GM23338 (cell line): ENCODE measurements around the gene SSTR5.

Source experiments
- EZH2 ChIP-seq: fragments of 200-600 bp; sonication (generic); IDR thresholded peaks from one replicate; pipeline ENCODE4 v1.8.0; 2017; ENCODE audit warnings: antibody characterized with exemption, mild to moderate bottlenecking, low read depth; ENCODE audit not compliant: unreplicated experiment
- EZH2phosphoT487 ChIP-seq: fragments of 200-600 bp; sonication (generic); IDR thresholded peaks from one replicate; pipeline ENCODE4 v1.8.1; 2018; ENCODE audit warnings: antibody characterized with exemption; ENCODE audit not compliant: unreplicated experiment
- POLR2AphosphoS5 ChIP-seq: IDR thresholded peaks from 2 replicates; pipeline ENCODE4 v1.6.1; 2016; ENCODE audit warnings: antibody characterized with exemption, low read depth
- TF ChIP-seq, protein P1 (sequence below), 2 experiments: fragments of 200-600 bp in 1 of 2; sonication (generic) in 1 of 2; conservative IDR thresholded peaks; 2 replicates each; pipeline versions ENCODE4 v1.5.1 to v1.6.1; 2016 to 2017; ENCODE audit warnings: antibody characterized with exemption in 2 of 2, low read depth in 2 of 2, mild to moderate bottlenecking in 2 of 2, moderate library complexity in 1 of 2
- TF ChIP-seq, protein P2 (sequence below): IDR thresholded peaks from one replicate; pipeline ENCODE4 v1.6.1; 2018; ENCODE audit warnings: antibody characterized with exemption; ENCODE audit not compliant: unreplicated experiment
- TF ChIP-seq, protein P3 (sequence below): IDR thresholded peaks from 2 replicates; pipeline ENCODE4 v1.6.1; 2016; ENCODE audit warnings: antibody characterized with exemption

DNA sequence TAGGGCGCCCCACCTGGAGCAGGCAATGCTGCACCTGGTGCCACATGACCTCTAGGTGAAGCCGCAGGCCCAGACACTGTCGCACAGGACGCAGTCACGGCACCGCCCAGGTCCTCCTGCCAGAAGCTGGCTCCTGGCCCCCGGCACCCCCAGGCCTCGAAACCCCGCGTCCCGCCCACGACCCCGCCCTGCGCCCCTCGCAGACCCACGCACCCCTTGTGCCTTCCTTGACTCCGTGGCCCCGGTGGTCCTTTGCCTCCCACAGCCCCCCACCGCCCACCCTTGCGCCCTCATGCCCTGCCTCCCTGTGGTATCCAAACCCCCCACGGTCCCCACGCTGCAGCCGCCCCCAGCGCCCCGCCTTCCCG, 29.8 kb downstream of the SSTR5 start:
- TF ChIP-seq, protein P1, sequence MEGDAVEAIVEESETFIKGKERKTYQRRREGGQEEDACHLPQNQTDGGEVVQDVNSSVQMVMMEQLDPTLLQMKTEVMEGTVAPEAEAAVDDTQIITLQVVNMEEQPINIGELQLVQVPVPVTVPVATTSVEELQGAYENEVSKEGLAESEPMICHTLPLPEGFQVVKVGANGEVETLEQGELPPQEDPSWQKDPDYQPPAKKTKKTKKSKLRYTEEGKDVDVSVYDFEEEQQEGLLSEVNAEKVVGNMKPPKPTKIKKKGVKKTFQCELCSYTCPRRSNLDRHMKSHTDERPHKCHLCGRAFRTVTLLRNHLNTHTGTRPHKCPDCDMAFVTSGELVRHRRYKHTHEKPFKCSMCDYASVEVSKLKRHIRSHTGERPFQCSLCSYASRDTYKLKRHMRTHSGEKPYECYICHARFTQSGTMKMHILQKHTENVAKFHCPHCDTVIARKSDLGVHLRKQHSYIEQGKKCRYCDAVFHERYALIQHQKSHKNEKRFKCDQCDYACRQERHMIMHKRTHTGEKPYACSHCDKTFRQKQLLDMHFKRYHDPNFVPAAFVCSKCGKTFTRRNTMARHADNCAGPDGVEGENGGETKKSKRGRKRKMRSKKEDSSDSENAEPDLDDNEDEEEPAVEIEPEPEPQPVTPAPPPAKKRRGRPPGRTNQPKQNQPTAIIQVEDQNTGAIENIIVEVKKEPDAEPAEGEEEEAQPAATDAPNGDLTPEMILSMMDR (conservative IDR thresholded peaks at IDR 0.05; ENCODE audit: low read depth in 2 of 2), result no peak
- TF ChIP-seq, protein P2, sequence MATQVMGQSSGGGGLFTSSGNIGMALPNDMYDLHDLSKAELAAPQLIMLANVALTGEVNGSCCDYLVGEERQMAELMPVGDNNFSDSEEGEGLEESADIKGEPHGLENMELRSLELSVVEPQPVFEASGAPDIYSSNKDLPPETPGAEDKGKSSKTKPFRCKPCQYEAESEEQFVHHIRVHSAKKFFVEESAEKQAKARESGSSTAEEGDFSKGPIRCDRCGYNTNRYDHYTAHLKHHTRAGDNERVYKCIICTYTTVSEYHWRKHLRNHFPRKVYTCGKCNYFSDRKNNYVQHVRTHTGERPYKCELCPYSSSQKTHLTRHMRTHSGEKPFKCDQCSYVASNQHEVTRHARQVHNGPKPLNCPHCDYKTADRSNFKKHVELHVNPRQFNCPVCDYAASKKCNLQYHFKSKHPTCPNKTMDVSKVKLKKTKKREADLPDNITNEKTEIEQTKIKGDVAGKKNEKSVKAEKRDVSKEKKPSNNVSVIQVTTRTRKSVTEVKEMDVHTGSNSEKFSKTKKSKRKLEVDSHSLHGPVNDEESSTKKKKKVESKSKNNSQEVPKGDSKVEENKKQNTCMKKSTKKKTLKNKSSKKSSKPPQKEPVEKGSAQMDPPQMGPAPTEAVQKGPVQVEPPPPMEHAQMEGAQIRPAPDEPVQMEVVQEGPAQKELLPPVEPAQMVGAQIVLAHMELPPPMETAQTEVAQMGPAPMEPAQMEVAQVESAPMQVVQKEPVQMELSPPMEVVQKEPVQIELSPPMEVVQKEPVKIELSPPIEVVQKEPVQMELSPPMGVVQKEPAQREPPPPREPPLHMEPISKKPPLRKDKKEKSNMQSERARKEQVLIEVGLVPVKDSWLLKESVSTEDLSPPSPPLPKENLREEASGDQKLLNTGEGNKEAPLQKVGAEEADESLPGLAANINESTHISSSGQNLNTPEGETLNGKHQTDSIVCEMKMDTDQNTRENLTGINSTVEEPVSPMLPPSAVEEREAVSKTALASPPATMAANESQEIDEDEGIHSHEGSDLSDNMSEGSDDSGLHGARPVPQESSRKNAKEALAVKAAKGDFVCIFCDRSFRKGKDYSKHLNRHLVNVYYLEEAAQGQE, result no peak
- TF ChIP-seq POLR2AphosphoS5 (no peak), EZH2phosphoT487 (no peak), EZH2 (no peak)
- TF ChIP-seq, protein P3, sequence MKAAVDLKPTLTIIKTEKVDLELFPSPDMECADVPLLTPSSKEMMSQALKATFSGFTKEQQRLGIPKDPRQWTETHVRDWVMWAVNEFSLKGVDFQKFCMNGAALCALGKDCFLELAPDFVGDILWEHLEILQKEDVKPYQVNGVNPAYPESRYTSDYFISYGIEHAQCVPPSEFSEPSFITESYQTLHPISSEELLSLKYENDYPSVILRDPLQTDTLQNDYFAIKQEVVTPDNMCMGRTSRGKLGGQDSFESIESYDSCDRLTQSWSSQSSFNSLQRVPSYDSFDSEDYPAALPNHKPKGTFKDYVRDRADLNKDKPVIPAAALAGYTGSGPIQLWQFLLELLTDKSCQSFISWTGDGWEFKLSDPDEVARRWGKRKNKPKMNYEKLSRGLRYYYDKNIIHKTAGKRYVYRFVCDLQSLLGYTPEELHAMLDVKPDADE, result no peak
